Breast epithelium (tissue), 4 donors: Measurements from ENCODE around the gene UBLCP1. TPM values are rescaled to one million over a fixed set of nuclear protein-coding genes. Genes with fewer than 3 reads are reported as not detected.

Experiments
- DNase-seq, 2 donors: peaks; one replicate each; pipeline ENCODE4 v3.0.0-alpha.2; 2019; ENCODE audit warnings: low spot score in 2 of 2
- H3K27ac ChIP-seq, 2 donors: fragments of 200-600 bp; sonication (generic) in 1 of 2; one replicate each; pipeline ENCODE4 v1.5.1; 2016 to 2019; ENCODE audit warnings: mild to moderate bottlenecking in 1 of 2
- H3K27me3 ChIP-seq, 2 donors: fragments of 200-600 bp; sonication (generic) in 1 of 2; one replicate each; pipeline versions ENCODE4 v1.5.1 to v1.6.0; 2017 to 2019; ENCODE audit warnings: control low read depth in 1 of 2, mild to moderate bottlenecking in 1 of 2
- H3K36me3 ChIP-seq: fragments of 200-600 bp; one replicate; pipeline ENCODE4 v1.5.1; 2019
- H3K4me1 ChIP-seq, 2 donors: fragments of 200-600 bp; sonication (generic); one replicate each; pipeline ENCODE4 v1.5.1; 2016 to 2019; ENCODE audit warnings: control low read depth in 1 of 2
- H3K4me3 ChIP-seq, 3 donors: fragments of 200-600 bp; sonication (generic); 1 replicate in 2 of 3; 2 replicates in 1 of 3; pipeline ENCODE4 v1.5.1; 2016 to 2019; ENCODE audit warnings: mild to moderate bottlenecking in 3 of 3, moderate library complexity in 2 of 3
- H3K9me3 ChIP-seq, 2 donors: fragments of 200-600 bp; sonication (generic) in 1 of 2; one replicate each; pipeline ENCODE4 v1.5.1; 2016 to 2019; ENCODE audit warnings: control low read depth in 1 of 2
- CTCF ChIP-seq, 3 donors: fragments of 450-650 bp; IDR thresholded peaks; one replicate each; pipeline ENCODE4 v1.5.1; 2016 to 2017; ENCODE audit warnings: antibody characterized with exemption in 3 of 3, mild to moderate bottlenecking in 3 of 3, moderate library complexity in 3 of 3
- POLR2A ChIP-seq: fragments of 450-650 bp; IDR thresholded peaks from one replicate; pipeline ENCODE4 v1.6.1; 2016; ENCODE audit warnings: antibody characterized with exemption, mild to moderate bottlenecking, moderate library complexity
- POLR2AphosphoS5 ChIP-seq, 3 donors: sonication (generic); formaldehyde crosslinking; IDR thresholded peaks; one replicate each; pipeline ENCODE4 v1.6.1; 2017; ENCODE audit warnings: antibody characterized with exemption in 3 of 3
- intact Hi-C: fragments of 100-400 bp; cut with DNase I; formaldehyde crosslinking; loops from one replicate; pipeline ENCODE4 v1.15.1; 2023; ENCODE audit warnings: low total_unique reads
- total RNA-seq, 3 donors: library from RNA; depleted of rRNA; stranded (reverse); fragments of >200 nt; gene quantifications; one replicate each; pipeline ENCODE4 v1.1.0, GENCODE V29; 2016

UBLCP1 gene
- total RNA-seq, 3 donors from 2014 or later = 17.0 to 29.5 (median 24.3) TPM

GRCh38 chr5:159319832-159320231 is 56.7 kb downstream of the UBLCP1 start:
- no peak overlapping the region for H3K4me3 ChIP-seq

DNA sequence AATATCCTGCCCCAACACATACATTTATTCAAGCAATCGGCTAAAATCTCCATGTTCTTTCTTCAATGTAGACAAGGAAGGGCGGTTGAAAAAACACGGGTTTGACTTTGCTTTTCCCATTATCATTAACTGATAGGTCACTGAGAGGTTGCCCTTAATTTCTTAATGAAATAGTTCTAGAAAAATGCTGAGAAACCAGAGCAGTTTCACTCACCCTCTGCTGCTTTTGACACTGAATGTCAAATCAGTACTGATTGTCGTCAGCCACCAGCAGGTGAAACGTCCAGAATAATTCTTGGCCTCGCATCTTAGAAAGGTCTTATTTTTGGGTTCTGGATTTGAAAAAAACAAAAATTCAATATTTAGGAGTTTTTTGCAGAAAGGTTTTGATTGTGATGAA is 59.1 kb downstream of the UBLCP1 start:
- Histone ChIP-seq H3K27ac (no peak overlapping the region), H3K27me3 (peaks cover 0 to 6% of the 10 kb centered on the region in 2 donors), H3K4me3 (no peak overlapping the region), H3K36me3 (no peaks in the 10 kb centered on the region), H3K9me3 (no peaks in the 10 kb centered on the region), H3K4me1 (no peaks in the 10 kb centered on the region)
- intact Hi-C loops = no loop called here
- TF ChIP-seq POLR2A (no peak), POLR2AphosphoS5 (IDR thresholded peaks at IDR 0.05) (no peak)
- no peak for DNase-seq

More at GRCh38 chr5:159319832-159320231, 56.7 kb downstream of the UBLCP1 start:
- H3K4me1 ChIP-seq = no peaks in the 10 kb centered on the region
- intact Hi-C loops = no loop called here
- H3K36me3 ChIP-seq = no peaks in the 10 kb centered on the region
- no peaks in the 10 kb centered on the region for H3K27me3 ChIP-seq
- no peak overlapping the region for H3K27ac ChIP-seq
- no peak for TF ChIP-seq POLR2AphosphoS5 (IDR thresholded peaks at IDR 0.05)
- no peak for TF ChIP-seq CTCF (IDR thresholded peaks at IDR 0.05)
- no peak for TF ChIP-seq POLR2A
- no peak for DNase-seq
- H3K9me3 ChIP-seq = no peaks in the 10 kb centered on the region

- TF ChIP-seq CTCF (IDR thresholded peaks at IDR 0.05) (no peak), POLR2A (no peak), POLR2AphosphoS5 (IDR thresholded peaks at IDR 0.05) (no peak)
- no peak overlapping the region for H3K27ac ChIP-seq
Measured at GRCh38 chr5:159324102-159324755, 61.1 kb downstream of the UBLCP1 start.

GRCh38 chr5:159324986-159325385 is 61.9 kb downstream of the UBLCP1 start:
- no peaks in the 10 kb centered on the region for H3K4me1 ChIP-seq
- H3K4me3 ChIP-seq = no peak overlapping the region
- no peaks in the 10 kb centered on the region for H3K9me3 ChIP-seq
- peaks cover 0 to 31% of the 10 kb centered on the region in 2 donors for H3K27me3 ChIP-seq
- TF ChIP-seq POLR2A = no peak
- H3K36me3 ChIP-seq = no peaks in the 10 kb centered on the region
- DNase-seq = no peak
- H3K27ac ChIP-seq = no peak overlapping the region
- intact Hi-C loops = no loop called here

More at GRCh38 chr5:159324102-159324755, 61.1 kb downstream of the UBLCP1 start:
- intact Hi-C loops = no loop called here
- Histone ChIP-seq H3K27me3 (peaks cover 0 to 27% of the 10 kb centered on the region in 2 donors), H3K36me3 (no peaks in the 10 kb centered on the region), H3K9me3 (no peaks in the 10 kb centered on the region), H3K4me1 (no peaks in the 10 kb centered on the region), H3K4me3 (no peak overlapping the region)
- DNase-seq = no peak

DNA sequence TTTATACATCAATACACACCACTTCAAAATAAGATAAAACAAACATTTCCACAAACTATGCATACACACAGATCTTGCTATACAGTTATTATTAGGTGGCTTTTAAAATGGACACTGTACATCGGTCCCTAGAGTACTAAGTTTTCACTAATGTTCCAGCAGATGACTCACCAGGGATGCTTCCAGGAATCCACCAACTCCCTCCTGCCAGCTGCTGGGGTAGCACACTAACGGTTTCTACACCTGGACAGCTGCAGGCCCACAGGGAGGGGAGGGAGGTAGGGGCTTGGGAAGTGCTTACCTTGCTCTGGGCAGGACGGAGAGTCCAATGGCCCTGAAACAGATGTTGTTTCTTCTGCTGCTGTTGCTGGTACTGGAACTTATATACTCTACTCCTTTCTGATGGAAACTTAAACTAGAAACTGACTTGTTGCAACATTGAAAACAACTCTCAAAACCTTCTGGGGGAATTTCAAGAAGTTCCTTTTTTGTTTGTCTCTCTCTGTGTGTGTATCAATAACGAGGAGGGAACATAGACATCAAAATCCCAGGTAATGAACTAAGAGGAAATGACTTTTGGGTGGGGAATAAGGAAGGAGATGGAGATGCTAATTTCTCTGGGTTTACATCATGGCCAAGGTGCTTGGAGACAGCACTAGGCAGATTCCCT is 67.2 kb downstream of the UBLCP1 start, which contains the start of gene IL12B:
TSS of gene IL12B (minus strand) at position 357 of the 670 bp plus-strand sequence. CDS start 3,705 bp downstream, outside the sequence.
- Histone ChIP-seq H3K27me3 (peaks cover 0 to 35% of the 10 kb centered on the region in 2 donors), H3K27ac (no peak within 1 kb of the TSS), H3K4me1 (peaks cover 0 to 3% of the 10 kb centered on the region in 2 donors), H3K4me3 (peak within 1 kb of the TSS; percentile 45 to 67 (median 46)), H3K36me3 (no peaks in the 10 kb centered on the region), H3K9me3 (no peaks in the 10 kb centered on the region)
- intact Hi-C loops = no loop called here
- DNase-seq = no peak
- TF ChIP-seq POLR2A (no peak), POLR2AphosphoS5 (IDR thresholded peaks at IDR 0.05) (no peak)

DNA sequence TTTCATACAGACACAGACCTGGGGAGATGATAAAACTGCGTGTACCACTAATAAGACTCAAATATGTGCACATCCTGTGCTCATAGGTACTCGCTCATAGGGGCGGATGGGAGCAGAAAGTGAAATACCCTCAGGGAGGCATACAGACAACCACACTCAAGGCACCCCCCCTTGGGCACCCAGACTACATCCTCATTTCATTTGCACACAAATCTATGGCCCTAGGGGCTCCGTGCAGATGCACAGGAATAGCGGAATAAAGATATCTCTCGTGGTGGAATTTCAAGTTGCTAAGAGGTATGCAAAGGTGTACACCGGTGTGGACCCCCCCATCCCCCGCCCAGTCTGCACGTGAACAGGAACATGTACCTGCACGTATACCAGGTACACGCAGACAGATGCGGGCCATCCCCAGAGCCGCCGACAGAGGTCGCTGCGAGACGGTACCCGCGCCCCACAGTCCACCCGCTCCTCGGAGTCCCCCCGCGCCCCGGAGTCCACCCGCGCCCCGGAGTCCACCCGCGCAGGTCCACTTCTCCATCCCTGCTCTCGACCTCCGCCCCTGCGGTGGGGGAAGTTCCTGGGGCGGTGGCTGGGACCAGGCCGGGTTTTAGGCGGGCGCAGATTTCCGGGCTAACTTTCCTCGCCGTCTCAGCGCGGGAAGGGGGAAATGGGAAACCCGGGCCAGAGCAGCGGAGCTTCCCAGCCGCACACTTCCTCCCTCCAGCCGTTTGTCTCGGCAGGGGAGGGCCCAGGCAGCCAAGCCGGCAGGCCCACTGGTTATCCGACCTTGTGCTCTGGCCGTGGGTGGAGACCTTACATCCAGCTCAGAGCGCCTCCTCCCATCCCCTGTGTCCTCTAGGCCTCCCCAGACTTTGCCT is 68.2 kb downstream of the UBLCP1 start:
- Histone ChIP-seq H3K27ac (no peak overlapping the region), H3K27me3 (peaks cover 0 to 30% of the 10 kb centered on the region in 2 donors), H3K4me1 (peaks cover 0 to 3% of the 10 kb centered on the region in 2 donors), H3K4me3 (peak overlapping the region; percentile 45 to 67 (median 46)), H3K9me3 (no peaks in the 10 kb centered on the region), H3K36me3 (no peaks in the 10 kb centered on the region)
- TF ChIP-seq POLR2A (no peak), CTCF (IDR thresholded peaks at IDR 0.05) (peak in 2 of 3 donors; percentile 38 to 44)
- intact Hi-C loops = no loop called here
- peak in 1 of 2 donors; percentile 19 for DNase-seq
